ENCODE measurements around the gene TREM1.
A peak's percentile ranks its signal among the peaks of the same experiment; 100 is the strongest.

The TREM1 gene
- long read RNA-seq, donor 1 = 0 reads
- long read RNA-seq, donor 2 = 0 reads
- long read RNA-seq, donor 3 = 0 reads
- long read RNA-seq, donor 4 = 0 reads
- long read RNA-seq, donor 5 = 0 reads
- long read RNA-seq, donor 6 = 0 reads
- long read RNA-seq, donor 7, partial matches to known transcripts = 0 of 1 reads
- long read RNA-seq, donor 7, other reads (novel, unspliced or antisense) = 0 of 1 reads
- long read RNA-seq, donor 8 = 0 reads

- no peak for DNase-seq
These were observed at the start of gene TREM1 for GRCh38 chr6:41286544-41287346. Gene TREM1, minus strand, starts transcription at chr6:41286682. Its CDS starts 27 bp downstream, at chr6:41286655.

- no peak for DNase-seq
These were observed 49.5 kb upstream of the TREM1 start for GRCh38 chr6:41335943-41336342.

- DNase-seq = no peak
These were observed 48.8 kb upstream of the TREM1 start, which contains the start of gene NCR2 for GRCh38 chr6:41335296-41335695. Gene NCR2, plus strand, starts transcription at chr6:41335608. Its CDS starts 269 bp downstream, at chr6:41335877.

GRCh38 chr6:41334482-41335040 is 48.1 kb upstream of the TREM1 start:
- DNase-seq = no peak

GRCh38 chr6:41332842-41333736 is 46.6 kb upstream of the TREM1 start:
- DNase-seq = no peak

GRCh38 chr6:41332241-41332640 is 45.8 kb upstream of the TREM1 start:
- no peak for DNase-seq

GRCh38 chr6:41331401-41332150 is 45.1 kb upstream of the TREM1 start:
- no peak for DNase-seq

- DNase-seq = no peak
These were observed 40.7 kb upstream of the TREM1 start for GRCh38 chr6:41327177-41327576.

- DNase-seq = no peak
These were observed 39.6 kb upstream of the TREM1 start for GRCh38 chr6:41326092-41326491.

GRCh38 chr6:41325446-41326066 is 39.1 kb upstream of the TREM1 start:
- DNase-seq = no peak

- DNase-seq = no peak
These were observed 34.7 kb upstream of the TREM1 start for GRCh38 chr6:41321183-41321582.

GRCh38 chr6:41318654-41319565 is 32.4 kb upstream of the TREM1 start:
- DNase-seq = peak; percentile 82

GRCh38 chr6:41318261-41318653 is 31.8 kb upstream of the TREM1 start:
- DNase-seq = no peak

GRCh38 chr6:41315943-41316620 is 29.6 kb upstream of the TREM1 start:
- DNase-seq = no peak

- no peak for DNase-seq
These were observed 28.7 kb upstream of the TREM1 start for GRCh38 chr6:41315203-41315602.

- DNase-seq = peak; percentile 40
These were observed 19.8 kb upstream of the TREM1 start for GRCh38 chr6:41306187-41306854.

GRCh38 chr6:41302638-41303037 is 16.2 kb upstream of the TREM1 start:
- no peak for DNase-seq

- no peak for DNase-seq
These were observed 12.5 kb upstream of the TREM1 start for GRCh38 chr6:41298785-41299502.

Data from right kidney (tissue), 9 donors.